Measurements from ENCODE around the gene FRMPD2.
"Not testable (repeated sequence)": the region's sequence is repeated elsewhere in the genome, so short reads cannot be mapped to it uniquely, and the experiment has no call there.

Gene FRMPD2

DNA sequence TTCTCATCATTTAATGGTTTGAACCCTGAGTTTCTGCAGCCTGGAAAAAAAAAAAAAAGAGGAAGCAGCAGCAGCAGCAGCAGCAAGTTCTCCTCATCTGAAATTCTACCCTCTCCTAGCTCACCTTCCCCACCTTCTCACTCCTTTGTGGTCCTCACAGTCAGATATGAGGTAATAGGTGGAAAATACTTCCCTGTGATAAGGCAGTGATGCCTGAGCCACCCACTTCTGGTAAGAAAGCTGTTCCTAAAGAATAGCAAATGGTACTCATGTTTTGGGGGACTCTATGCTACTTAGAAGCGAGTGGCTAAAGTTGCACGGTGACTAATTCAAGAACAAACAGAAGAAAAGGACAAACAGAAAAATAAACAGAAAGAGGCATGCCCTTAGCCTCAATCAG, 148.2 kb downstream of the FRMPD2 start:
- H3K4me1 ChIP-seq (ENCODE audit: insufficient read depth, low read length, poor library complexity, severe bottlenecking); H3K9ac ChIP-seq (ENCODE audit: low read depth, low read length, poor library complexity, severe bottlenecking); H3F3A ChIP-seq (ENCODE audit: low read depth); H4K20me1 ChIP-seq (ENCODE audit: insufficient read depth, low read length, poor library complexity, severe bottlenecking); H3K79me2 ChIP-seq (ENCODE audit: insufficient read depth, low read length); H3K4me2 ChIP-seq (ENCODE audit: low read depth, low read length, poor library complexity, severe bottlenecking); H3K4me3 ChIP-seq (ENCODE audit: low read length, poor library complexity, severe bottlenecking); H3K36me3 ChIP-seq (ENCODE audit: insufficient read depth, low read length); H3K9me3 ChIP-seq (ENCODE audit: insufficient read depth, low read depth, low read length); H3K9me2 ChIP-seq (replicated peaks; ENCODE audit: low read depth, low read length); H3K27me3 ChIP-seq (ENCODE audit: insufficient read depth, low read length, poor library complexity, severe bottlenecking); H2AFZ ChIP-seq (ENCODE audit: low read length): not testable (repeated sequence)

DNA sequence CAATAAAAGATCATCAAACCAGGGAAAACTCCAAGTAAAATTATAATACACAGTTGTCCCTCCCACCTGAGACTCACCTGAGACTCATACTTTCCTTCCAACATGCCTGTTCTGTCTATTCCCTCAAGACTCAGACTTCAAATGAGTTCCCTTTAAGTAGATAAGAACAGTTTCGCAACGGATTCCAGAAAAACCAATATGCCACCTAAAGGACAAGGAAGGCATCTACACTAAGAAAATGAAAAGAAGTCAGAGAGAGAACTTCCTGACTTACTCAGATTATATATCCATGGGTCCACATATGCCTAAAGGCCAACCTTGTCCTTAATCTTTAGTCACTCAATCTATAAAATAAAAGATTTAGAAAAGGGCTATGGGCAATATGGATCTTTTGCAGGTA, 148.9 kb downstream of the FRMPD2 start:
- H3K9me3 ChIP-seq (ENCODE audit: insufficient read depth, low read depth, low read length); H3K27me3 ChIP-seq (ENCODE audit: insufficient read depth, low read length, poor library complexity, severe bottlenecking); H3K79me2 ChIP-seq (ENCODE audit: insufficient read depth, low read length); H3K36me3 ChIP-seq (ENCODE audit: insufficient read depth, low read length); H4K20me1 ChIP-seq (ENCODE audit: insufficient read depth, low read length, poor library complexity, severe bottlenecking); H3K9me2 ChIP-seq (replicated peaks; ENCODE audit: low read depth, low read length); H3K4me2 ChIP-seq (ENCODE audit: low read depth, low read length, poor library complexity, severe bottlenecking); H3K9ac ChIP-seq (ENCODE audit: low read depth, low read length, poor library complexity, severe bottlenecking); H2AFZ ChIP-seq (ENCODE audit: low read length); H3K4me1 ChIP-seq (ENCODE audit: insufficient read depth, low read length, poor library complexity, severe bottlenecking); H3F3A ChIP-seq (ENCODE audit: low read depth); H3K4me3 ChIP-seq (ENCODE audit: low read length, poor library complexity, severe bottlenecking): not testable (repeated sequence)
- TF ChIP-seq, protein P1, sequence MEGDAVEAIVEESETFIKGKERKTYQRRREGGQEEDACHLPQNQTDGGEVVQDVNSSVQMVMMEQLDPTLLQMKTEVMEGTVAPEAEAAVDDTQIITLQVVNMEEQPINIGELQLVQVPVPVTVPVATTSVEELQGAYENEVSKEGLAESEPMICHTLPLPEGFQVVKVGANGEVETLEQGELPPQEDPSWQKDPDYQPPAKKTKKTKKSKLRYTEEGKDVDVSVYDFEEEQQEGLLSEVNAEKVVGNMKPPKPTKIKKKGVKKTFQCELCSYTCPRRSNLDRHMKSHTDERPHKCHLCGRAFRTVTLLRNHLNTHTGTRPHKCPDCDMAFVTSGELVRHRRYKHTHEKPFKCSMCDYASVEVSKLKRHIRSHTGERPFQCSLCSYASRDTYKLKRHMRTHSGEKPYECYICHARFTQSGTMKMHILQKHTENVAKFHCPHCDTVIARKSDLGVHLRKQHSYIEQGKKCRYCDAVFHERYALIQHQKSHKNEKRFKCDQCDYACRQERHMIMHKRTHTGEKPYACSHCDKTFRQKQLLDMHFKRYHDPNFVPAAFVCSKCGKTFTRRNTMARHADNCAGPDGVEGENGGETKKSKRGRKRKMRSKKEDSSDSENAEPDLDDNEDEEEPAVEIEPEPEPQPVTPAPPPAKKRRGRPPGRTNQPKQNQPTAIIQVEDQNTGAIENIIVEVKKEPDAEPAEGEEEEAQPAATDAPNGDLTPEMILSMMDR (conservative IDR thresholded peaks at IDR 0.05; ENCODE audit: low read length), result peak; percentile 34; the same call in 1 of the 2 replicates

DNA sequence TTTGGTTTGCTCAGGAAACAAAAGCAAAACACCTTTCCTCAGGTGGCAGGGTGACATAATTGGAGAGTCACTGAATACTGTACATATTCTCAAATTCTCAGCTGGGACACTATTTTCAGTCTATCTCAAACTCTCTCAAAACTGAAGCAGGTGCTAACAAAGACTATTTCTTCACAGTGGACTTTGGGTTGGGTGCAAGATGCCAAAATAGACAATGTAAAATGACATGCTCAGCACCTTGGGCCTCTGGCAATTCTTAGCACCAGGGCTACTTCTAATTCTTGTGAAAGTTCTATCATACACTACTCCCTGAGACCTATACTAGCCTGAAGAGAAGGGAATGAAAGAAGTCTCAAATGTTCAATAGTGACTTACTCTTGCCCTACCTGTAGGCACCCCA, 151.9 kb downstream of the FRMPD2 start:
- H3K79me2 ChIP-seq (ENCODE audit: insufficient read depth, low read length); H3K9me2 ChIP-seq (replicated peaks; ENCODE audit: low read depth, low read length): not testable (repeated sequence)

DNA sequence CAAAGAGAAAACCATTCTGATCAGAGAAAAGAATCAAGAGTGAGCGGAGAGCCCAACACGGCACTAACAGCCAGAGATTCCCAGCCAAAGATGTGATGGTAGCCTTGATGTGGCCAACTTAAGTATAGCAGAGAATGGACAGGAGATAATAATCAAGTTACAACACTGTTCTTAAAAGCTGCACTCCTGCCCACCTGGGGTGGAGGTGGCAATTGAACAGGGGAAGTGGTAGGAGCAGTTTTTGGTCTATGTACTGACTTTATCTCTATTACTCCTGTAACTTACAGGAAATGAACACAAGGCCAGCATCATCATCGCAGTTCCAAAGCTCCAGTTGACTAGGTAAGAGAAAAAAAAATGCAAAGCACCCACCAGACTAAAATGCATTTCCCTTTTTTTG, 164.2 kb downstream of the FRMPD2 start:
- H3K27me3 ChIP-seq (ENCODE audit: insufficient read depth, low read length, poor library complexity, severe bottlenecking); H2AFZ ChIP-seq (ENCODE audit: low read length); H3K79me2 ChIP-seq (ENCODE audit: insufficient read depth, low read length); H3F3A ChIP-seq (ENCODE audit: low read depth); H3K4me2 ChIP-seq (ENCODE audit: low read depth, low read length, poor library complexity, severe bottlenecking); H3K4me3 ChIP-seq (ENCODE audit: low read length, poor library complexity, severe bottlenecking); H3K9ac ChIP-seq (ENCODE audit: low read depth, low read length, poor library complexity, severe bottlenecking); H3K9me3 ChIP-seq (ENCODE audit: insufficient read depth, low read depth, low read length); H4K20me1 ChIP-seq (ENCODE audit: insufficient read depth, low read length, poor library complexity, severe bottlenecking); H3K9me2 ChIP-seq (replicated peaks; ENCODE audit: low read depth, low read length); H3K36me3 ChIP-seq (ENCODE audit: insufficient read depth, low read length); H3K4me1 ChIP-seq (ENCODE audit: insufficient read depth, low read length, poor library complexity, severe bottlenecking): not testable (repeated sequence)

More for the DNA sequence above, 151.9 kb downstream of the FRMPD2 start:
- not testable (repeated sequence) for H2AFZ ChIP-seq (ENCODE audit: low read length); H3K27me3 ChIP-seq (ENCODE audit: insufficient read depth, low read length, poor library complexity, severe bottlenecking); H3K36me3 ChIP-seq (ENCODE audit: insufficient read depth, low read length); H3K9me3 ChIP-seq (ENCODE audit: insufficient read depth, low read depth, low read length); H3K9ac ChIP-seq (ENCODE audit: low read depth, low read length, poor library complexity, severe bottlenecking); H3F3A ChIP-seq (ENCODE audit: low read depth); H3K4me3 ChIP-seq (ENCODE audit: low read length, poor library complexity, severe bottlenecking); H3K4me1 ChIP-seq (ENCODE audit: insufficient read depth, low read length, poor library complexity, severe bottlenecking); H4K20me1 ChIP-seq (ENCODE audit: insufficient read depth, low read length, poor library complexity, severe bottlenecking); H3K4me2 ChIP-seq (ENCODE audit: low read depth, low read length, poor library complexity, severe bottlenecking)

Data from Loucy (cell line).